Prostate gland (tissue), 2 donors: Measurements from ENCODE around the gene HOOK1. TPM values are rescaled to one million over a fixed set of nuclear protein-coding genes. Genes with fewer than 3 reads are reported as not detected.
"Not testable (repeated sequence)": the region's sequence is repeated elsewhere in the genome, so short reads cannot be mapped to it uniquely, and the experiment has no call there.

Source experiments
- DNase-seq: peaks from one replicate; pipeline ENCODE4 v3.0.0-alpha.2; 2019; ENCODE audit warnings: low spot score
- H3K27ac ChIP-seq, 2 donors: fragments of 200-600 bp; sonication (generic); 2 replicates each; pipeline ENCODE4 v1.5.1; 2017 to 2019
- H3K27me3 ChIP-seq: fragments of 200-600 bp; sonication (generic); replicated peaks from 2 replicates; pipeline ENCODE4 v1.5.1; 2019; ENCODE audit not compliant: insufficient read depth
- H3K36me3 ChIP-seq, 2 donors: fragments of 200-600 bp; sonication (generic); 1 replicate in 1 of 2; 2 replicates in 1 of 2; pipeline versions ENCODE4 v1.5.1 to v1.8.1; 2017 to 2019
- H3K4me1 ChIP-seq: fragments of 200-600 bp; sonication (generic); replicated peaks from 2 replicates; pipeline ENCODE4 v1.5.1; 2019
- H3K4me3 ChIP-seq, 2 donors: fragments of 200-600 bp; sonication (generic); 2 replicates each; pipeline ENCODE4 v1.5.1; 2017 to 2019
- H3K9me3 ChIP-seq: fragments of 200-600 bp; sonication (generic); 2 replicates; pipeline ENCODE4 v1.5.1; 2017
- POLR2A ChIP-seq: fragments of 450-650 bp; IDR thresholded peaks from one replicate; pipeline ENCODE4 v1.6.1; 2016; ENCODE audit warnings: antibody characterized with exemption, mild to moderate bottlenecking
- POLR2AphosphoS5 ChIP-seq: sonication (generic); formaldehyde crosslinking; IDR thresholded peaks from one replicate; pipeline ENCODE4 v1.6.1; 2017; ENCODE audit warnings: antibody characterized with exemption
- whole genome bisulfite sequencing: methylation state at CpG from one replicate; pipeline ENCODE4 v1.1.5; 2018; 5-methylcytosine and 5-hydroxymethylcytosine counted together
- intact Hi-C: fragments of 100-400 bp; cut with DNase I; formaldehyde crosslinking; loops from one replicate; pipeline ENCODE4 v1.14.2; 2022
- total RNA-seq, 2 donors: library from RNA; depleted of rRNA; stranded (reverse); fragments of >200 nt; gene quantifications; one replicate each; pipeline ENCODE4 v1.1.0, GENCODE V29; 2016
- TF ChIP-seq, protein P1 (sequence below), 4 experiments: fragments of 200-600 bp in 2 of 4; fragments of 450-650 bp in 2 of 4; sonication (generic) in 2 of 4; IDR thresholded peaks; 1 replicate in 3 of 4; 2 replicates in 1 of 4; pipeline ENCODE4 v1.5.1; 2016 to 2019; ENCODE audit warnings: antibody characterized with exemption in 4 of 4, mild to moderate bottlenecking in 2 of 4, moderate library complexity in 2 of 4

HOOK1 gene
- total RNA-seq, 2 donors from 2014 or later = 8.2 to 12.0 TPM

- TF ChIP-seq POLR2A (no peak), POLR2AphosphoS5 (no peak)
- TF ChIP-seq, protein P1, sequence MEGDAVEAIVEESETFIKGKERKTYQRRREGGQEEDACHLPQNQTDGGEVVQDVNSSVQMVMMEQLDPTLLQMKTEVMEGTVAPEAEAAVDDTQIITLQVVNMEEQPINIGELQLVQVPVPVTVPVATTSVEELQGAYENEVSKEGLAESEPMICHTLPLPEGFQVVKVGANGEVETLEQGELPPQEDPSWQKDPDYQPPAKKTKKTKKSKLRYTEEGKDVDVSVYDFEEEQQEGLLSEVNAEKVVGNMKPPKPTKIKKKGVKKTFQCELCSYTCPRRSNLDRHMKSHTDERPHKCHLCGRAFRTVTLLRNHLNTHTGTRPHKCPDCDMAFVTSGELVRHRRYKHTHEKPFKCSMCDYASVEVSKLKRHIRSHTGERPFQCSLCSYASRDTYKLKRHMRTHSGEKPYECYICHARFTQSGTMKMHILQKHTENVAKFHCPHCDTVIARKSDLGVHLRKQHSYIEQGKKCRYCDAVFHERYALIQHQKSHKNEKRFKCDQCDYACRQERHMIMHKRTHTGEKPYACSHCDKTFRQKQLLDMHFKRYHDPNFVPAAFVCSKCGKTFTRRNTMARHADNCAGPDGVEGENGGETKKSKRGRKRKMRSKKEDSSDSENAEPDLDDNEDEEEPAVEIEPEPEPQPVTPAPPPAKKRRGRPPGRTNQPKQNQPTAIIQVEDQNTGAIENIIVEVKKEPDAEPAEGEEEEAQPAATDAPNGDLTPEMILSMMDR (IDR thresholded peaks at IDR 0.05) = no peak
- Histone ChIP-seq H3K27ac (no peak overlapping the region), H3K9me3 (no peaks in the 10 kb centered on the region), H3K4me3 (no peak overlapping the region), H3K4me1 (no peaks in the 10 kb centered on the region), H3K36me3 (no peaks in the 10 kb centered on the region), H3K27me3 (no peaks in the 10 kb centered on the region)
- intact Hi-C loops = no loop called here
- 84% methylated on average over 10 of the region's 10 CpGs for whole genome bisulfite sequencing
- no peak for DNase-seq
Observed at GRCh38 chr1:59917026-59917784, 102.5 kb downstream of the HOOK1 start.

DNA sequence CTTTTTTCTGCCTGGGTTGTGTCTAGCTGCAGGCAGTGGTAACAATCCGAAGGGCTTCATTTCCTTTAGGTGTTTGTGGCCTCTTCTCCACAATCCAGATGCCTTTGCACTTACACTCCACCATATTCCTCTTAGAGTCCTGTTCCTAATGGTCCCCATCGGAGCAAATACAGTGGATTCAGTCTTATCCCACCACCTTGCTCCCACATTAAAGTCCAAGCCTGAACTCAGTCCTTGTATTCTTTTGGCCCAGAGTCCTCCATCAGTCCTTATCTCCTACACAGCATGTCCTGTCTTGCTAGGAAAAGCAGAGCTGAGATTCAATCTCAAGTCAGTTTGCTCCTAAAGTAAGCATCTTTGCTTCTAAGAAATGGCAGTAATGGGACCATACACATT lies 103.0 kb downstream of the HOOK1 start:
- DNase-seq = no peak
- 100% methylated on average over 2 of the region's 2 CpGs for WGBS
- no peak overlapping the region for H3K27ac ChIP-seq
- H3K4me3 ChIP-seq = no peak overlapping the region
- TF ChIP-seq, protein P1 (IDR thresholded peaks at IDR 0.05) = no peak
- TF ChIP-seq POLR2A (no peak), POLR2AphosphoS5 (no peak)
- H3K27me3 ChIP-seq = no peaks in the 10 kb centered on the region
- H3K36me3 ChIP-seq = no peaks in the 10 kb centered on the region
- no peaks in the 10 kb centered on the region for H3K9me3 ChIP-seq
- intact Hi-C loops = no loop called here
- no peaks in the 10 kb centered on the region for H3K4me1 ChIP-seq

DNA sequence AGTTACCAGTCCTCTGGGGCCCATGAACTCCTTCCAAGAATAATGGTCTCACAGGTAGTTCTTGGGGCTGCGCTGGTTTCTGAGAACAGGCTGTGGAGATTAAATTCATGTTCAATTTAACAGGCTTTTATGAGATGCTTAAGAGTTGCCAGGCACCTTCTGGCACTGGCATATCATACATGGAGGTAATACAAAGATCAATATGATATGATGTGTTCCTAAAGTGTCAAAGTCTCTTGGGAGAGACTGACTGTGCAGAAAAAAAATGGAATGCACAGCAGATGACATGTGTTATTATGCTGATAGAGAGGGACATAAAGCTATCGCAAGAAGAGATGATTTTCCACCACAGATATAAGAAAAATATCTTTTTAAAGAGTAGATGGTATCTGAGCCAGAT lies 105.0 kb downstream of the HOOK1 start:
- 38% methylated on average over 2 of the region's 2 CpGs for WGBS
- TF ChIP-seq POLR2A (no peak), POLR2AphosphoS5 (no peak)
- TF ChIP-seq, protein P1 (IDR thresholded peaks at IDR 0.05) = no peak
- DNase-seq = no peak
- no peak overlapping the region for H3K4me3 ChIP-seq
- H3K36me3 ChIP-seq = no peaks in the 10 kb centered on the region
- H3K27ac ChIP-seq = no peak overlapping the region
- H3K4me1 ChIP-seq = no peaks in the 10 kb centered on the region
- no peaks in the 10 kb centered on the region for H3K27me3 ChIP-seq
- H3K9me3 ChIP-seq = no peaks in the 10 kb centered on the region
- intact Hi-C loops = no loop called here

- H3K36me3 ChIP-seq, H3K27ac ChIP-seq, DNase-seq, H3K4me1 ChIP-seq, H3K27me3 ChIP-seq, intact Hi-C loops, H3K4me3 ChIP-seq, H3K9me3 ChIP-seq: not testable (repeated sequence)
- 67% methylated on average over 6 of the region's 6 CpGs for WGBS
Observed at GRCh38 chr1:59921258-59921899, 106.6 kb downstream of the HOOK1 start.

DNA sequence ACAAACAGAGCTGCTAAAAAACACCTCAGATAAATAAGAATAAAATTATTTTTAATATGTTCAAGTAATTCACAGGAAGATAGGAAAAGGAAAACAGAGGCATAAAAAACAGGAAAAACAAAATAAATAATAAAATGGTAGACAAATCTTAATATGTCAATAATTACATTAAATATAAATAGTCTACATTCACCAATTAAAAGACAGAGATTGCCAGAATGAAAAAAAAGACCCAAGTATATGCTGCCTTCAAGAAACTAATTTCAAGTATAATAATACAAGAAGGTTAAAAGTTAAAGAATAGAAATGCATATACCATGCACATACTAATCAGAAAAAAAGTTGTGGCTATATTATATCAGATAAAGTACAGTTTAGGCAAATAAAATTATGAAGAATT lies 109.9 kb downstream of the HOOK1 start:
- Histone ChIP-seq H3K9me3 (no peaks in the 10 kb centered on the region), H3K27me3 (no peaks in the 10 kb centered on the region), H3K4me1 (no peaks in the 10 kb centered on the region), H3K4me3 (no peak overlapping the region), H3K27ac (no peak overlapping the region), H3K36me3 (no peaks in the 10 kb centered on the region)
- TF ChIP-seq, protein P1 (IDR thresholded peaks at IDR 0.05) = no peak
- TF ChIP-seq POLR2A (no peak), POLR2AphosphoS5 (no peak)
- DNase-seq = no peak
- intact Hi-C loops = no loop called here

Other genes with a start within 250 kb of the HOOK1 start
- 1 to 10 TPM; 1.2 to 5.7 TPM for gene CYP2J2, start 111.8 kb downstream of the HOOK1 start, total RNA-seq